Measurements from ENCODE around the gene FANK1. TPM values are rescaled to one million over a fixed set of nuclear protein-coding genes. Genes with fewer than 3 reads are reported as not detected.

The FANK1 gene
- total RNA-seq, 1 experiment from 2014 or later = 0.73 TPM

DNA sequence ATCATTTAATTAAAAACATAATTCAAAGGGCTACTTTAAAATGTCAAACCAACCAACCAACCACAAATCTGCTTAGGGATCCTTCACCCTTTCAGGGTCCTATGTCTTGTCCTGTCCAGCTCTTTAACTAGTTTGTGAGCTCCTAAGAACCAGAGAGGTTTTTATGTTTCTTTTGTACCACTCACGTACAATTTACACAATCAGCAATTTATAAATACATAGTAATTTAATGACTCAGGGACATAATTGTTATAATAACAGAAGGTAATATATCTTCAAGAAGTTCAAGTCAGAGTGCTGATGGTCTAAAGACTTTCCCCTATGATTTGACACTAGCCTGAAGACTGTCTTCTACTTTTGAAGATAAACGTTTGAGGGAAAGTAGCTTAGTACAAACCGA lies 31.2 kb upstream of the FANK1 start:
- intact Hi-C loops (cut with micrococcal nuclease; ENCODE audit: unreplicated experiment) = loop anchor here (5.0 kb wide), 1 partner anchor 637 kb away; no protein-coding TSS in a partner anchor

DNA sequence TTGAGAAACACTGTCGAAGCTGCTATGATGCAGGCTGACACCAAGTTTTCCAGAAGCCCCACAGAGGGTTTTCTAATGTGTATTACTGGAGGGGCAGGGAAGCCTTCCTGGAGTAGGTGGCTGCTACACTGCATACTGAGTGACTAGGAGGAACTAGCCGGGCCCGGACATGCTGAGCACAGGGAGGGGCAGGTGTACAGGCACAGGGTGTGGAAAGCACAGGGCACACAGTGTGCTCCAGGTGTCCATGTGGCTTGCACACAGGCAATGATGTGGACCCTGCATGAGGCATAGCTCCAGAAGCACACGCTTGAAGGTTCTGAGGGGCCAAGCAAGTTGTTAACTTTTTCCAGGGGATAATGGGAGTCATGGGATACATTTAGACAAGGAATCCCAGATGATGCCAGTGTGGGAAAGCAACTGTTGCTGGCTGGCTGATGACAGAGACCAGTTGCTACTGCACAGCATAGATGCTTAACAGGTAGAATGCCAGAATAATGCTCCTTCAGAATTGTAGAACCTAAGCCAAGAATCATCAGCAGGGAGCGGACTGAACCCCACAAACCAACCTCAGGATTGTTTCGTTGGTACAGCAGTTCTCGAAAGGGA lies 29.8 kb upstream of the FANK1 start:
- H3K36me3 ChIP-seq (ENCODE audit: control insufficient read depth, insufficient read depth, low read length) = no peaks in the 10 kb centered on the region
- POLR2A ChIA-PET = interaction anchor here (0.5 kb wide), 1 partner anchor 40 kb away, joined by 4 read pairs; no protein-coding TSS in a partner anchor
- no peaks in the 10 kb centered on the region for H3K27me3 ChIP-seq (replicated peaks; ENCODE audit: control insufficient read depth, insufficient read depth, low read length)
- BruUV-seq (replicated peaks) = no TSS peak
- Mint-ChIP-seq H3K36me3 (ENCODE audit: insufficient read depth, unreplicated experiment) (peaks cover 13% of the 10 kb centered on the region), H3K27me3 (ENCODE audit: insufficient read depth, unreplicated experiment) (no peaks in the 10 kb centered on the region), H3K9me3 (ENCODE audit: unreplicated experiment) (no peaks in the 10 kb centered on the region), H3K4me3 (ENCODE audit: unreplicated experiment) (no peak overlapping the region), H3K27ac (ENCODE audit: unreplicated experiment) (no peak overlapping the region), H3K4me1 (ENCODE audit: low read depth, unreplicated experiment) (peaks cover 6% of the 10 kb centered on the region)
- TF ChIP-seq, protein P1, sequence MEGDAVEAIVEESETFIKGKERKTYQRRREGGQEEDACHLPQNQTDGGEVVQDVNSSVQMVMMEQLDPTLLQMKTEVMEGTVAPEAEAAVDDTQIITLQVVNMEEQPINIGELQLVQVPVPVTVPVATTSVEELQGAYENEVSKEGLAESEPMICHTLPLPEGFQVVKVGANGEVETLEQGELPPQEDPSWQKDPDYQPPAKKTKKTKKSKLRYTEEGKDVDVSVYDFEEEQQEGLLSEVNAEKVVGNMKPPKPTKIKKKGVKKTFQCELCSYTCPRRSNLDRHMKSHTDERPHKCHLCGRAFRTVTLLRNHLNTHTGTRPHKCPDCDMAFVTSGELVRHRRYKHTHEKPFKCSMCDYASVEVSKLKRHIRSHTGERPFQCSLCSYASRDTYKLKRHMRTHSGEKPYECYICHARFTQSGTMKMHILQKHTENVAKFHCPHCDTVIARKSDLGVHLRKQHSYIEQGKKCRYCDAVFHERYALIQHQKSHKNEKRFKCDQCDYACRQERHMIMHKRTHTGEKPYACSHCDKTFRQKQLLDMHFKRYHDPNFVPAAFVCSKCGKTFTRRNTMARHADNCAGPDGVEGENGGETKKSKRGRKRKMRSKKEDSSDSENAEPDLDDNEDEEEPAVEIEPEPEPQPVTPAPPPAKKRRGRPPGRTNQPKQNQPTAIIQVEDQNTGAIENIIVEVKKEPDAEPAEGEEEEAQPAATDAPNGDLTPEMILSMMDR (IDR thresholded peaks at IDR 0.05; ENCODE audit: insufficient read depth in 1 of 2, low read depth in 1 of 2, low read length in 1 of 2, severe bottlenecking in 1 of 2, unreplicated experiment in 1 of 2) = no peak
- no peak overlapping the region for H3K4me3 ChIP-seq (ENCODE audit: low read depth, low read length)
- H3K4me1 ChIP-seq = no peaks in the 10 kb centered on the region
- no peak for DNase-seq
- intact Hi-C loops (cut with micrococcal nuclease; ENCODE audit: unreplicated experiment) = loop anchor here (5.0 kb wide), 1 partner anchor 636 kb away; no protein-coding TSS in a partner anchor
- CTCF ChIA-PET = interaction anchor here (0.6 kb wide), 1 partner anchor 52 kb away, joined by 4 read pairs; no protein-coding TSS in a partner anchor
- no peaks in the 10 kb centered on the region; the same call in 1 of the 2 replicates for H3K9me3 ChIP-seq

More for the DNA sequence above, 31.2 kb upstream of the FANK1 start:
- no TSS peak for BruUV-seq (replicated peaks)
- no peak for DNase-seq
- H3K9me3 ChIP-seq = no peaks in the 10 kb centered on the region; the same call in 1 of the 2 replicates
- Mint-ChIP-seq H3K27me3 (ENCODE audit: insufficient read depth, unreplicated experiment) (no peaks in the 10 kb centered on the region), H3K4me3 (ENCODE audit: unreplicated experiment) (no peak overlapping the region), H3K36me3 (ENCODE audit: insufficient read depth, unreplicated experiment) (peaks cover 13% of the 10 kb centered on the region), H3K27ac (ENCODE audit: unreplicated experiment) (no peak overlapping the region), H3K4me1 (ENCODE audit: low read depth, unreplicated experiment) (peaks cover 6% of the 10 kb centered on the region), H3K9me3 (ENCODE audit: unreplicated experiment) (no peaks in the 10 kb centered on the region)
- ChIA-PET CTCF (no interaction called here), POLR2A (no interaction called here)
- no peak overlapping the region for H3K4me3 ChIP-seq (ENCODE audit: low read depth, low read length)
- H3K27me3 ChIP-seq (replicated peaks; ENCODE audit: control insufficient read depth, insufficient read depth, low read length) = no peaks in the 10 kb centered on the region
- H3K4me1 ChIP-seq = no peaks in the 10 kb centered on the region
- no peaks in the 10 kb centered on the region for H3K36me3 ChIP-seq (ENCODE audit: control insufficient read depth, insufficient read depth, low read length)
- TF ChIP-seq, protein P1 (IDR thresholded peaks at IDR 0.05; ENCODE audit: insufficient read depth in 1 of 2, low read depth in 1 of 2, low read length in 1 of 2, severe bottlenecking in 1 of 2, unreplicated experiment in 1 of 2) = no peak

DNA sequence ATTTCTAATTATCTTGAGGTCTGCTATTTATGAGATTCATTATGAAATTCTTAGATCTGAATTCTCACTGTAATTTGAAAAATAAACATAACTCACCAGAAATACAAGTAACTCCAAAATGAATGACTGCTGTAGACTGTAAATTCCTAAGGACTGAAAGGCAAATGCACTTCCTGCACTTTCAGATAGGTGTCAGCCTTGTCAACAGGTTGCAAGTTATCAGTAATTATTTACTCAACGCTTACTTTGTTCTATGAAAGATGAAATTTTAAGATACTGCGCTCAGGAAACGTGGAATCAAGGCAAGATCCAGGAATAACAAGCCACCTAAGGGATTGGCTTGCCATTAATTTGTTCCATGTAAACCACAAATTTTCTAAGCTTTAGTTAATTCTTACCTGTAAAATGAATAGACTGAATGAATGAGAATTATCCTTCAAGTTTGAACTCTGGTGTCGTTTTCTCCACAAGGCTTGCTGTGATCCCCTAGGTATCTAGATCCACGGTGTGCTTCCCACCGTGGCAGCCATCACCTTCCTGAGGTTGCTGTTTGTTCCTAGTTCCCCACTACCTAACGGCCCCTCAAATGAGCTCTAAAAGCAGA lies 27.9 kb upstream of the FANK1 start:
- H3K27me3 Mint-ChIP-seq (ENCODE audit: insufficient read depth, unreplicated experiment) = no peaks in the 10 kb centered on the region
- TF ChIP-seq, protein P1 (IDR thresholded peaks at IDR 0.05; ENCODE audit: insufficient read depth in 1 of 2, low read depth in 1 of 2, low read length in 1 of 2, severe bottlenecking in 1 of 2, unreplicated experiment in 1 of 2) = peak; percentile 79 to 83
- Histone ChIP-seq H3K4me3 (ENCODE audit: low read depth, low read length) (no peak overlapping the region), H3K4me1 (no peaks in the 10 kb centered on the region), H3K27me3 (replicated peaks; ENCODE audit: control insufficient read depth, insufficient read depth, low read length) (no peaks in the 10 kb centered on the region), H3K36me3 (ENCODE audit: control insufficient read depth, insufficient read depth, low read length) (no peaks in the 10 kb centered on the region), H3K9me3 (no peaks in the 10 kb centered on the region)
- intact Hi-C loops (cut with micrococcal nuclease; ENCODE audit: unreplicated experiment) = loop anchor here (1.0 to 5.0 kb wide), 3 partner anchors 66 to 634 kb away; no protein-coding TSS in a partner anchor
- BruUV-seq (replicated peaks) = no TSS peak
- no peak overlapping the region for H3K27ac Mint-ChIP-seq (ENCODE audit: unreplicated experiment)
- peak in 1 of 2 experiments; percentile 56 for DNase-seq
- no peaks in the 10 kb centered on the region for H3K9me3 Mint-ChIP-seq (ENCODE audit: unreplicated experiment)
- no peak overlapping the region for H3K4me3 Mint-ChIP-seq (ENCODE audit: unreplicated experiment)
- H3K36me3 Mint-ChIP-seq (ENCODE audit: insufficient read depth, unreplicated experiment) = peaks cover 13% of the 10 kb centered on the region
- H3K4me1 Mint-ChIP-seq (ENCODE audit: low read depth, unreplicated experiment) = peaks cover 6% of the 10 kb centered on the region
- ChIA-PET CTCF (interaction anchor here (0.6 to 1.2 kb wide), 3 partner anchors 14 to 635 kb away, joined by 3 to 4 read pairs (median 3); no protein-coding TSS in a partner anchor), POLR2A (no interaction called here)
